ENCODE data around the gene IQCE. TPM values are rescaled to one million over a fixed set of nuclear protein-coding genes. Genes with fewer than 3 reads are reported as not detected.

Gene IQCE
- total and polyA plus RNA-seq, 2 donors (not counting 1 experiment from before 2014, with no cell fraction given): 3.5 to 9.5 TPM

- Histone ChIP-seq H2AFZ (ENCODE audit: insufficient read depth, low read depth, low read length, poor library complexity, severe bottlenecking) (no peak overlapping the region), H3K27me3 (replicated peaks in 1 of 4; ENCODE audit: control extremely low read depth in 1 of 4, control insufficient read depth in 3 of 4, insufficient read depth in 4 of 4, low read length in 3 of 4) (no peaks in the 10 kb centered on the region), H3K27ac (ENCODE audit: low read length in 2 of 2) (peak overlapping the region; percentile 99 to 100), H3K4me2 (replicated peaks; ENCODE audit: low read depth, low read length, poor library complexity, severe bottlenecking) (peak overlapping the region; percentile 93), H3K4me3 (ENCODE audit: control extremely low read depth in 1 of 5, extremely low read depth in 1 of 5, insufficient read depth in 1 of 5, low read depth in 2 of 5, low read length in 4 of 5) (peak overlapping the region in 4 of 5 experiments; percentile 37 to 51 (median 40)), H3K4me1 (ENCODE audit: control insufficient read depth in 2 of 2, insufficient read depth in 2 of 2, low read length in 2 of 2) (peaks cover 60 to 71% of the 10 kb centered on the region in 2 donors), H3K9me3 (ENCODE audit: control extremely low read depth in 1 of 3, control insufficient read depth in 2 of 3, insufficient read depth in 1 of 3, low read length in 2 of 3) (no peaks in the 10 kb centered on the region), H3K36me3 (replicated peaks in 1 of 2; ENCODE audit: control extremely low read depth in 1 of 2, control insufficient read depth in 1 of 2, extremely low read depth in 1 of 2, insufficient read depth in 2 of 2, low read length in 1 of 2) (no peaks in the 10 kb centered on the region), H3K9ac (ENCODE audit: low read length) (peak overlapping the region; percentile 70), H3K79me2 (ENCODE audit: control insufficient read depth, insufficient read depth, low read length) (peaks cover 27% of the 10 kb centered on the region), H4K20me1 (ENCODE audit: control insufficient read depth, insufficient read depth, low read length, poor library complexity, severe bottlenecking) (no peaks in the 10 kb centered on the region)
- peak overlapping the region; percentile 99 for H3K27ac Mint-ChIP-seq
- POLR2A ChIA-PET: interaction anchor here (0.8 to 7.5 kb wide), 12 partner anchors 9 to 198 kb away, joined by 3 to 340 read pairs (median 4); partner anchors contain the start of genes BRAT1, CHST12 and LFNG
- 20% methylated on average over 16 of the region's 18 CpGs for WGBS (ENCODE audit: insufficient coverage)
- H3K27me3 Mint-ChIP-seq: no peaks in the 10 kb centered on the region
- peak overlapping the region; percentile 88 for H3K4me3 Mint-ChIP-seq
- no peak for DNase-seq
- CTCF ChIA-PET: interaction anchor here (0.8 to 5.0 kb wide), 8 partner anchors 9 to 198 kb away, joined by 3 to 34 read pairs (median 10); no protein-coding TSS in a partner anchor
- H3K9me3 Mint-ChIP-seq (ENCODE audit: insufficient read depth): no peaks in the 10 kb centered on the region
- intact Hi-C loops (cut with micrococcal nuclease): loop anchor here (1.0 to 2.0 kb wide), 3 partner anchors 8 to 35 kb away; partner anchors contain the start of genes GRIFIN and LFNG
- peaks cover 63% of the 10 kb centered on the region for H3K4me1 Mint-ChIP-seq
- TF ChIP-seq EZH2 (IDR thresholded peaks at IDR 0.05; ENCODE audit: borderline replicate concordance, insufficient read depth, low read depth, low read length, poor library complexity, severe bottlenecking): no peak
- TF ChIP-seq, protein P1, sequence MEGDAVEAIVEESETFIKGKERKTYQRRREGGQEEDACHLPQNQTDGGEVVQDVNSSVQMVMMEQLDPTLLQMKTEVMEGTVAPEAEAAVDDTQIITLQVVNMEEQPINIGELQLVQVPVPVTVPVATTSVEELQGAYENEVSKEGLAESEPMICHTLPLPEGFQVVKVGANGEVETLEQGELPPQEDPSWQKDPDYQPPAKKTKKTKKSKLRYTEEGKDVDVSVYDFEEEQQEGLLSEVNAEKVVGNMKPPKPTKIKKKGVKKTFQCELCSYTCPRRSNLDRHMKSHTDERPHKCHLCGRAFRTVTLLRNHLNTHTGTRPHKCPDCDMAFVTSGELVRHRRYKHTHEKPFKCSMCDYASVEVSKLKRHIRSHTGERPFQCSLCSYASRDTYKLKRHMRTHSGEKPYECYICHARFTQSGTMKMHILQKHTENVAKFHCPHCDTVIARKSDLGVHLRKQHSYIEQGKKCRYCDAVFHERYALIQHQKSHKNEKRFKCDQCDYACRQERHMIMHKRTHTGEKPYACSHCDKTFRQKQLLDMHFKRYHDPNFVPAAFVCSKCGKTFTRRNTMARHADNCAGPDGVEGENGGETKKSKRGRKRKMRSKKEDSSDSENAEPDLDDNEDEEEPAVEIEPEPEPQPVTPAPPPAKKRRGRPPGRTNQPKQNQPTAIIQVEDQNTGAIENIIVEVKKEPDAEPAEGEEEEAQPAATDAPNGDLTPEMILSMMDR (IDR thresholded peaks at IDR 0.05): no peak
- no peak for ATAC-seq (ENCODE audit: low read depth)
Measured at GRCh38 chr7:2511769-2512168, 47.0 kb upstream of the IQCE start.

DNA sequence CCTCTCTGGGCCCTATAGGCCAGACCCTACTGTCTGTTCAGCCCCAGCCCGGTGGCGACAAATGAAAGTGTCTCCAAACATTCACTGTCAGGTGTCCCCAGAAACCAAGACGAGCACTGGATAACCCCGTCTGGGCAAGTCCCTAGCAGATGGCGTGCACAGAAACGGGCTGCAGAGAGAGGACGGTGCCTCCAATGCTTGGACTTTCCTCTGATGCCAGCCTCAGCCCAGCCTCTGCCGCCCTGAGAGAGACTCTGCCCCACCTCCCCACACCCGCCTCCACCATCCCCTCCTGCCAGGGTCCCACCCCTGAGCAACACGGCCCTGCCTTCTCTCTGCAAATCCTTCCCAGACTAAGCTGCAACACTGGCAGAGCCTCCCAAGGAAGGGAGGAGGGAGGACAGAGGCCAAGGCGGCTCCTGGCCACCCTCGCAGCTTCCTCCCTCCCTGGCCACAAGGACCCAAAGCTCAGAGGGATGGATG lies 46.6 kb upstream of the IQCE start:
- Histone ChIP-seq H3K36me3 (replicated peaks in 1 of 2; ENCODE audit: control extremely low read depth in 1 of 2, control insufficient read depth in 1 of 2, extremely low read depth in 1 of 2, insufficient read depth in 2 of 2, low read length in 1 of 2) (no peaks in the 10 kb centered on the region), H3K79me2 (ENCODE audit: control insufficient read depth, insufficient read depth, low read length) (peaks cover 27% of the 10 kb centered on the region), H3K27ac (ENCODE audit: low read length in 2 of 2) (peak overlapping the region; percentile 99 to 100), H3K9ac (ENCODE audit: low read length) (peak overlapping the region; percentile 70), H3K4me3 (ENCODE audit: control extremely low read depth in 1 of 5, extremely low read depth in 1 of 5, insufficient read depth in 1 of 5, low read depth in 2 of 5, low read length in 4 of 5) (peak overlapping the region in 3 of 5 experiments; percentile 37 to 51 (median 41)), H3K4me1 (ENCODE audit: control insufficient read depth in 2 of 2, insufficient read depth in 2 of 2, low read length in 2 of 2) (peaks cover 60 to 71% of the 10 kb centered on the region in 2 donors), H2AFZ (ENCODE audit: insufficient read depth, low read depth, low read length, poor library complexity, severe bottlenecking) (peak overlapping the region; percentile 29), H3K4me2 (replicated peaks; ENCODE audit: low read depth, low read length, poor library complexity, severe bottlenecking) (peak overlapping the region; percentile 93), H3K9me3 (ENCODE audit: control extremely low read depth in 1 of 3, control insufficient read depth in 2 of 3, insufficient read depth in 1 of 3, low read length in 2 of 3) (no peaks in the 10 kb centered on the region), H3K27me3 (replicated peaks in 1 of 4; ENCODE audit: control extremely low read depth in 1 of 4, control insufficient read depth in 3 of 4, insufficient read depth in 4 of 4, low read length in 3 of 4) (no peaks in the 10 kb centered on the region), H4K20me1 (ENCODE audit: control insufficient read depth, insufficient read depth, low read length, poor library complexity, severe bottlenecking) (no peaks in the 10 kb centered on the region)
- ATAC-seq (ENCODE audit: low read depth): no peak
- CTCF ChIA-PET: interaction anchor here (3.7 to 5.0 kb wide), 3 partner anchors 8 to 17 kb away, joined by 21 to 34 read pairs (median 23); no protein-coding TSS in a partner anchor
- H3K27me3 Mint-ChIP-seq: no peaks in the 10 kb centered on the region
- TF ChIP-seq, protein P1 (IDR thresholded peaks at IDR 0.05): no peak
- TF ChIP-seq EZH2 (IDR thresholded peaks at IDR 0.05; ENCODE audit: borderline replicate concordance, insufficient read depth, low read depth, low read length, poor library complexity, severe bottlenecking): no peak
- no peaks in the 10 kb centered on the region for H3K9me3 Mint-ChIP-seq (ENCODE audit: insufficient read depth)
- peaks cover 65% of the 10 kb centered on the region for H3K4me1 Mint-ChIP-seq
- peak overlapping the region; percentile 88 for H3K4me3 Mint-ChIP-seq
- WGBS (ENCODE audit: insufficient coverage): 14% methylated on average over 9 of the region's 12 CpGs
- peak; percentile 81 for DNase-seq
- intact Hi-C loops (cut with micrococcal nuclease): no loop called here
- POLR2A ChIA-PET: interaction anchor here (0.9 to 7.5 kb wide), 4 partner anchors 12 to 121 kb away, joined by 4 to 340 read pairs (median 6); partner anchors contain the start of gene LFNG
- peak overlapping the region; percentile 99 for H3K27ac Mint-ChIP-seq
